SK-N-MC (cell line): ENCODE results near the gene PFDN6.

ENCODE experiments used
- EZH2 ChIP-seq: fragments of 200-600 bp; sonication (generic); IDR thresholded peaks from one replicate; pipeline ENCODE4 v1.6.1; 2017; ENCODE audit warnings: antibody characterized with exemption
- POLR2AphosphoS5 ChIP-seq: IDR thresholded peaks from 2 replicates; pipeline ENCODE4 v1.6.1; 2012; ENCODE audit warnings: mild to moderate bottlenecking, low read depth, low read length, borderline replicate concordance

- TF ChIP-seq POLR2AphosphoS5: no peak
- no peak for TF ChIP-seq EZH2
These were observed 10.6 kb upstream of the PFDN6 start for GRCh38 chr6:33278810-33279209.
